GM19351 (cell line): ENCODE results near the gene HNF1A.
"Not testable (repeated sequence)": the region's sequence is repeated elsewhere in the genome, so short reads cannot be mapped to it uniquely, and the experiment has no call there.

Source experiments
- ATAC-seq: cut with Tn5 transposase; IDR thresholded peaks from one replicate; pipeline ENCODE4 v1.9.1; 2021; ENCODE audit warnings: mild to moderate bottlenecking, moderate library complexity; ENCODE audit not compliant: unreplicated experiment

HNF1A gene

GRCh38 chr12:120978296-120979219 lies at the start of gene HNF1A:
HNF1A (plus strand) TSS chr12:120978543; CDS start chr12:120978769, 226 bp downstream.
- ATAC-seq = no peak

- no peak for ATAC-seq
Measured at GRCh38 chr12:120928864-120929652, 49.3 kb upstream of the HNF1A start.

- ATAC-seq = no peak
Measured at GRCh38 chr12:120930032-120930431, 48.3 kb upstream of the HNF1A start.

GRCh38 chr12:120932058-120932457 lies 46.3 kb upstream of the HNF1A start:
- no peak for ATAC-seq

GRCh38 chr12:120932956-120933526 lies 45.3 kb upstream of the HNF1A start:
- ATAC-seq = no peak

GRCh38 chr12:120933786-120934185 lies 44.6 kb upstream of the HNF1A start:
- ATAC-seq = no peak

GRCh38 chr12:120936197-120936596 lies 42.1 kb upstream of the HNF1A start:
- ATAC-seq = no peak

GRCh38 chr12:120938496-120938895 lies 39.8 kb upstream of the HNF1A start:
- ATAC-seq = no peak

GRCh38 chr12:120939523-120939922 lies 38.8 kb upstream of the HNF1A start:
- ATAC-seq = no peak

GRCh38 chr12:120940006-120940405 lies 38.3 kb upstream of the HNF1A start:
- no peak for ATAC-seq

- ATAC-seq = no peak
Measured at GRCh38 chr12:120940799-120941198, 37.5 kb upstream of the HNF1A start.

- ATAC-seq = no peak
Measured at GRCh38 chr12:120941412-120941811, 36.9 kb upstream of the HNF1A start.

- ATAC-seq = no peak
Measured at GRCh38 chr12:120941846-120942405, 36.4 kb upstream of the HNF1A start.

- ATAC-seq = no peak
Measured at GRCh38 chr12:120943482-120943881, 34.9 kb upstream of the HNF1A start.

GRCh38 chr12:120944645-120945217 lies 33.6 kb upstream of the HNF1A start:
- no peak for ATAC-seq

- ATAC-seq = not testable (repeated sequence)
Measured at GRCh38 chr12:120945516-120945915, 32.8 kb upstream of the HNF1A start.

GRCh38 chr12:120950260-120950799 lies 28.0 kb upstream of the HNF1A start:
- not testable (repeated sequence) for ATAC-seq

GRCh38 chr12:120950807-120951206 lies 27.5 kb upstream of the HNF1A start:
- no peak for ATAC-seq

GRCh38 chr12:120955232-120955631 lies 23.1 kb upstream of the HNF1A start:
- ATAC-seq = no peak

GRCh38 chr12:120956579-120957300 lies 21.6 kb upstream of the HNF1A start:
- no peak for ATAC-seq
